VCaP (cell line): ENCODE results near the gene TMCC2.

ENCODE experiments used
- H3K27ac ChIP-seq: fragments of 450-650 bp; 2 replicates; pipeline ENCODE4 v1.5.1; 2017
- TF ChIP-seq, protein P1 (sequence below): fragments of 450-650 bp; conservative IDR thresholded peaks from 2 replicates; pipeline ENCODE4 v1.5.1; 2017; ENCODE audit warnings: mild to moderate bottlenecking, moderate library complexity

The TMCC2 gene

GRCh38 chr1:205199931-205200299, 27.8 kb upstream of the TMCC2 start:
- no peak overlapping the region for H3K27ac ChIP-seq
- TF ChIP-seq, protein P1, sequence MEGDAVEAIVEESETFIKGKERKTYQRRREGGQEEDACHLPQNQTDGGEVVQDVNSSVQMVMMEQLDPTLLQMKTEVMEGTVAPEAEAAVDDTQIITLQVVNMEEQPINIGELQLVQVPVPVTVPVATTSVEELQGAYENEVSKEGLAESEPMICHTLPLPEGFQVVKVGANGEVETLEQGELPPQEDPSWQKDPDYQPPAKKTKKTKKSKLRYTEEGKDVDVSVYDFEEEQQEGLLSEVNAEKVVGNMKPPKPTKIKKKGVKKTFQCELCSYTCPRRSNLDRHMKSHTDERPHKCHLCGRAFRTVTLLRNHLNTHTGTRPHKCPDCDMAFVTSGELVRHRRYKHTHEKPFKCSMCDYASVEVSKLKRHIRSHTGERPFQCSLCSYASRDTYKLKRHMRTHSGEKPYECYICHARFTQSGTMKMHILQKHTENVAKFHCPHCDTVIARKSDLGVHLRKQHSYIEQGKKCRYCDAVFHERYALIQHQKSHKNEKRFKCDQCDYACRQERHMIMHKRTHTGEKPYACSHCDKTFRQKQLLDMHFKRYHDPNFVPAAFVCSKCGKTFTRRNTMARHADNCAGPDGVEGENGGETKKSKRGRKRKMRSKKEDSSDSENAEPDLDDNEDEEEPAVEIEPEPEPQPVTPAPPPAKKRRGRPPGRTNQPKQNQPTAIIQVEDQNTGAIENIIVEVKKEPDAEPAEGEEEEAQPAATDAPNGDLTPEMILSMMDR: no peak

- TF ChIP-seq, protein P1: no peak
- H3K27ac ChIP-seq: no peak overlapping the region
Observed at GRCh38 chr1:205204552-205204951, 23.2 kb upstream of the TMCC2 start.

GRCh38 chr1:205205055-205205454, 22.7 kb upstream of the TMCC2 start:
- no peak overlapping the region for H3K27ac ChIP-seq
- TF ChIP-seq, protein P1: no peak

DNA sequence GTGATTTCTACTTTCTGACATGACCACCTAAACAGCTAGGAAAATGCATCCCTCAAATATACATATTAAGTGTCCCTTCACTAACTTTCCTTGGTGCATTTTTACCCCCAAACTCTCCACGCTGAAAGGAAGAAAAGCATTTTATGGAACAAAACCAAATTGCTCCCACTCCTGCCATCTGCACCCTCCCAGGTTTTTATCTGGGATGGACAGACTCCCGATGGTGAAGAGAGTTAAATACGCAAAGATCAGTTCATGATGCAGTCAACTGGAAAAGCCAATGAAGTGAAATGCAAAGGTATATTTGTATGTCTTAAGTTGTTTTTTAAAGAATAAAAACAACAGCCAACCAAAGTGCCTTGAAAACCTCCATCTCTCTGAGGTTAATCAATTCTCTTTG, 18.9 kb upstream of the TMCC2 start:
- TF ChIP-seq, protein P1: no peak
- H3K27ac ChIP-seq: no peak overlapping the region

DNA sequence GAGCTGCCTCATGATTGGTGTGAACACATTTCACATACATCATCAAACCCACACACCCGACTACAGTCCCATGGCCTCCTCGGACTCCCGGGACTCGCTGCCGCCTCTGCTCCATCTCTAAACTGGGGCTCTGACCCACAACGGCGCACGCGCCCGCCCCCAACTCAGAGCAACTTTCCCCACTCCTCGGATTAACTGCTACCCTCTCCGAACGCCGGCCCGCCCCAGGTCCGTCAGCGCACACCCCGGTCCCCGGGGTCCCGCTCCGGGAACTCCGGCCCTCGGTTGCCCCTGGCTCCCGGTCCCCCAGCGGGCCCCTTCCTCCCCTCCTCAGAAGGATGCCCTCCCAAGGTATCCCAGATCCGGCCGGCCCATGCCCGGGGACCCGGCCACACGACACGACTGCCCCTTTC, 17.0 kb upstream of the TMCC2 start:
- TF ChIP-seq, protein P1: no peak
- H3K27ac ChIP-seq: peak overlapping the region; percentile 90

GRCh38 chr1:205211169-205211838, 16.4 kb upstream of the TMCC2 start, which contains the start of gene DSTYK:
Gene DSTYK, minus strand, starts transcription at chr1:205211702. Its CDS starts 167 bp downstream, at chr1:205211535.
- peak within 1 kb of the TSS; percentile 90 for H3K27ac ChIP-seq
- TF ChIP-seq, protein P1: no peak

GRCh38 chr1:205211839-205212536, 15.8 kb upstream of the TMCC2 start:
- H3K27ac ChIP-seq: peak overlapping the region; percentile 90
- TF ChIP-seq, protein P1: no peak
